SK-N-SH treated with all-trans-retinoic acid at 6 μM for 48 hours (cell line): ENCODE measurements around the gene PRSS22.

Source experiments
- ATAC-seq: fragments of 200-7000 bp; cut with Tn5 transposase; 3 replicates; pipeline ENCODE4 v1.9.1; 2020; ENCODE audit warnings: mild to moderate bottlenecking, moderate library complexity
- ARNTL ChIP-seq: fragments of 450-650 bp; formaldehyde crosslinking; IDR thresholded peaks from 2 replicates; pipeline ENCODE4 v1.5.0; 2020; ENCODE audit warnings: low read depth, mild to moderate bottlenecking, moderate library complexity, borderline replicate concordance
- CREB5 ChIP-seq: fragments of 250-450 bp; sonication (Bioruptor Pico); IDR thresholded peaks from 2 replicates; pipeline ENCODE4 v1.5.1; 2020; ENCODE audit warnings: low read depth, mild to moderate bottlenecking, moderate library complexity
- CSDC2 ChIP-seq: fragments of 250-450 bp; sonication (Bioruptor Pico); IDR thresholded peaks from 2 replicates; pipeline ENCODE4 v1.5.0; 2020; ENCODE audit warnings: mild to moderate bottlenecking, moderate library complexity
- ESRRG ChIP-seq: fragments of 250-450 bp; sonication (Bioruptor Pico); IDR thresholded peaks from 2 replicates; pipeline ENCODE4 v1.6.1; 2021; ENCODE audit warnings: mild to moderate bottlenecking
- GLIS3 ChIP-seq: fragments of 250-450 bp; sonication (Bioruptor Pico); IDR thresholded peaks from 2 replicates; pipeline ENCODE4 v1.5.0; 2020; ENCODE audit warnings: mild to moderate bottlenecking, moderate library complexity
- ISL1 ChIP-seq: fragments of 250-450 bp; sonication (Bioruptor Pico); IDR thresholded peaks from 2 replicates; pipeline ENCODE4 v2.1.2; 2022; ENCODE audit warnings: mild to moderate bottlenecking, moderate library complexity
- OSR1 ChIP-seq: fragments of 250-450 bp; sonication (Bioruptor Pico); IDR thresholded peaks from 2 replicates; pipeline ENCODE4 v1.8.0; 2022; ENCODE audit warnings: moderate library complexity, mild to moderate bottlenecking, inconsistent platforms
- PATZ1 ChIP-seq: fragments of 250-450 bp; sonication (Bioruptor Pico); IDR thresholded peaks from 2 replicates; pipeline ENCODE4 v1.8.0; 2020; ENCODE audit warnings: mild to moderate bottlenecking, moderate library complexity, borderline replicate concordance
- PPARA ChIP-seq: fragments of 250-450 bp; sonication (Bioruptor Pico); IDR thresholded peaks from 2 replicates; pipeline ENCODE4 v1.5.0; 2020; ENCODE audit warnings: mild to moderate bottlenecking, borderline replicate concordance
- RARB ChIP-seq: fragments of 250-450 bp; sonication (Bioruptor Pico); IDR thresholded peaks from 2 replicates; pipeline ENCODE4 v1.8.0; 2021; ENCODE audit warnings: mild to moderate bottlenecking, moderate library complexity
- SNAI2 ChIP-seq: fragments of 250-450 bp; sonication (Bioruptor Pico); IDR thresholded peaks from 2 replicates; pipeline ENCODE4 v1.5.0; 2020; ENCODE audit warnings: mild to moderate bottlenecking, moderate library complexity
- TSHZ2 ChIP-seq: fragments of 250-450 bp; sonication (Bioruptor Pico); IDR thresholded peaks from 2 replicates; pipeline ENCODE4 v1.5.0; 2020; ENCODE audit warnings: mild to moderate bottlenecking, moderate library complexity
- ZC3H10 ChIP-seq: fragments of 250-450 bp; sonication (Bioruptor Pico); IDR thresholded peaks from 2 replicates; pipeline ENCODE4 v1.5.1; 2021; ENCODE audit warnings: mild to moderate bottlenecking, moderate library complexity
- ZFP3 ChIP-seq: fragments of 250-450 bp; sonication (Bioruptor Pico); IDR thresholded peaks from 2 replicates; pipeline ENCODE4 v1.5.0; 2020; ENCODE audit warnings: mild to moderate bottlenecking, moderate library complexity
- ZNF565 ChIP-seq: fragments of 450-650 bp; formaldehyde crosslinking; conservative IDR thresholded peaks from 2 replicates; pipeline ENCODE4 v1.5.0; 2020; ENCODE audit warnings: low read depth, mild to moderate bottlenecking, moderate library complexity
- ZNF70 ChIP-seq: fragments of 450-650 bp; formaldehyde crosslinking; IDR thresholded peaks from 2 replicates; pipeline ENCODE4 v1.5.0; 2020; ENCODE audit warnings: mild to moderate bottlenecking, moderate library complexity
- TF ChIP-seq, protein P1 (sequence below): fragments of 250-450 bp; sonication (Bioruptor Pico); IDR thresholded peaks from 2 replicates; pipeline ENCODE4 v1.5.1; 2021; ENCODE audit warnings: mild to moderate bottlenecking, moderate library complexity

Gene PRSS22

DNA sequence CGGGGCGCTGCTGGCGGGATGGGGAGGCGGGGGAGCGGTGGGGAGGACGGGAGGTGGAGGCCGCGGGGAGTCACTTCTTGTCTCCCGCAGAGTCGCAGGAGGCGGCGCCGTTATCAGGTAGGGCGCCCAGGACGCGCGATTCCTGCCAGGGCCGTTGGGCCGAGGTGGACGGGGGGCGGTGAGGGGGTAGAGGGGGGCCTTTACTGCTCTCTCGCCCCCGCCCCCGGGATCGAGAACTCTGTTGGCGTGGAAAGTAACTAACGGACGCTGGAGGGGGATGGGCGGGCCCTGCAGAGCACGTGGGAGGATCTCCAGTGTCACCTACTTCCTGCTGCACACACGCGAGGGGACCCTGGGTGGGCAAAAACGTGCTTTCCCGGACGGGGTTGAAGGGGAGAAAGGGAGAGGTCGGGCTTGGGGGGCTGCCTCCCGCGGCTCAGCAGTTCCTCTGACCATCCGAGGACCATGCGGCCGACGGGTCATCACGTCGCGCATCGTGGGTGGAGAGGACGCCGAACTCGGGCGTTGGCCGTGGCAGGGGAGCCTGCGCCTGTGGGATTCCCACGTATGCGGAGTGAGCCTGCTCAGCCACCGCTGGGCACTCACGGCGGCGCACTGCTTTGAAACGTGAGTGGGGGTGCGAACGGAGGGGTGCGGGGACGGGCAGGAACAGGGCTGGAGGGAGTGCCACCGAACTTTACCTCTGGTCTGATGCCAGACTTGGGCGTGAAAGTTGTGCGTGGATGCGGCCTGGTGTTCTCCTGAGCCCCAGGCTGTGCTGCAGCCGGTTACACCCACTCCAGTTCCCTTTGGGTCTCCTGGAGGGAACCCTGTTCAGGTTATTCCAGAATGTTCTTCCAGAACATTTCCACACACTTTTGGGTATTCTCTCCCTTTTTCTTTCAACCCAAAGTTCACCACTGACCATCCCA, 40.4 kb downstream of the PRSS22 start:
- TF ChIP-seq ZNF70 (no peak), RARB (CRISPR knock-in tag) (no peak), SNAI2 (no peak)
- TF ChIP-seq, protein P1, sequence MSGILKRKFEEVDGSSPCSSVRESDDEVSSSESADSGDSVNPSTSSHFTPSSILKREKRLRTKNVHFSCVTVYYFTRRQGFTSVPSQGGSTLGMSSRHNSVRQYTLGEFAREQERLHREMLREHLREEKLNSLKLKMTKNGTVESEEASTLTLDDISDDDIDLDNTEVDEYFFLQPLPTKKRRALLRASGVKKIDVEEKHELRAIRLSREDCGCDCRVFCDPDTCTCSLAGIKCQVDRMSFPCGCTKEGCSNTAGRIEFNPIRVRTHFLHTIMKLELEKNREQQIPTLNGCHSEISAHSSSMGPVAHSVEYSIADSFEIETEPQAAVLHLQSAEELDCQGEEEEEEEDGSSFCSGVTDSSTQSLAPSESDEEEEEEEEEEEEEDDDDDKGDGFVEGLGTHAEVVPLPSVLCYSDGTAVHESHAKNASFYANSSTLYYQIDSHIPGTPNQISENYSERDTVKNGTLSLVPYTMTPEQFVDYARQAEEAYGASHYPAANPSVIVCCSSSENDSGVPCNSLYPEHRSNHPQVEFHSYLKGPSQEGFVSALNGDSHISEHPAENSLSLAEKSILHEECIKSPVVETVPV (CRISPR knock-in tag), result no peak
- no peak for ATAC-seq

DNA sequence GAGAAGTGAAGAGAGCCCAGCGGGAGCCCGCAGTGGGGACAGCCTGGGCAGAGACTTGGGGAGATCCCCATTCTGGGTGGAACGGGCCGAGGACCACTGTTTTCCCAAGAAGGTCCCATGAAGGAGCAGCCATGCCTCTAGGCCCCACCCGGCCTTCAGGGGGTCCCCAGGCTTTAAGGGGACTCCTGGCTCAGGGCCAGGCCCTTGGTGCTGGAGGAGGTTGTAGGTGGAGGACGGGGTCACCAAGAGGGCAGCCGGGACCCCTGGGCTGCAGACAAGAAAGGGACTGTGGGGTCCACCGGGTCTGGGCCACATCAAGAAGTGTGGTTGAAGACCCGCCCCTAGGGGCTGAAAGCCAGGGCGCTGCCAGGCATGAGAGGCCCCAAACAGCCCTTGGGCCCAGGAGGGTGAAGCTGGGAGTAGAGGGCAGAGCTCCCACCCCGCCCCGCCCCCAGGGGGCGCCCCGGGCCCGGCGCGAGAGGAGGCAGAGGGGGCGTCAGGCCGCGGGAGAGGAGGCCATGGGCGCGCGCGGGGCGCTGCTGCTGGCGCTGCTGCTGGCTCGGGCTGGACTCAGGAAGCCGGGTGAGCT, 41.1 kb downstream of the PRSS22 start, which contains the start of gene PRSS21:
TSS of gene PRSS21 (plus strand) at position 487 of the 589 bp plus-strand sequence. CDS start at position 519, 32 bp downstream.
- ATAC-seq, result no peak
- TF ChIP-seq SNAI2 (no peak), ZNF565 (no peak), CSDC2 (CRISPR knock-in tag) (no peak), RARB (CRISPR knock-in tag) (no peak), PPARA (no peak), CREB5 (no peak), ARNTL (CRISPR knock-in tag) (no peak), ZC3H10 (CRISPR knock-in tag) (no peak), ISL1 (CRISPR knock-in tag) (no peak)

DNA sequence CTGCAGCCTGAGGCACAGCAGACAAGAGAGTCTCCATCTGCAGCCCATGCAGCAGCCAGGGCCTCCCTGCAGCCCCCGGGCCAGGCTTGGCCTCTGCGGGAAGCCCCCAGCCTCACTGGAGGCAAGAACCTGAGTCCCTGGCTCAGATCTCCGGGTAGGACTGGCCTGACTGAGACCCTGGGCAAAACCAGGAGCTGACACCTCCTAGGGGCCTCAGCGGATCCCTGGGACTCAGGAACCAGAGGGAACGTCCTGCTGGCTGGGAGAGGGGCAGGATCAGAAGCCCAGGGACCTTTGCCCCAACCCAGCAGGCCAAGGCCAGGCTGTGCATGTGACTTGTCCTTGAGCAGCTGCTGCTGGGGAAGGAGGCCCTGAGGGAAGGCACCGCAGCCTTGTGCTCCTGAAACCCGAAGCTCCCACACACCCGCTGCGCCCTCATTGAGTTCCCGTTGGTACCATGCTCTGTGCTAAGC, 42.6 kb downstream of the PRSS22 start:
- TF ChIP-seq CSDC2 (CRISPR knock-in tag), result no peak
- TF ChIP-seq SNAI2, result no peak
- no peak for TF ChIP-seq PPARA
- no peak for TF ChIP-seq ZFP3 (CRISPR knock-in tag)
- no peak for TF ChIP-seq ZC3H10 (CRISPR knock-in tag)
- TF ChIP-seq, protein P1 (CRISPR knock-in tag), result no peak
- no peak for TF ChIP-seq ZNF565
- no peak for TF ChIP-seq ARNTL (CRISPR knock-in tag)
- no peak for TF ChIP-seq TSHZ2
- no peak for ATAC-seq

- no peak for TF ChIP-seq OSR1 (CRISPR knock-in tag)
- TF ChIP-seq PPARA, result no peak
- no peak for TF ChIP-seq GLIS3 (CRISPR knock-in tag)
- no peak for TF ChIP-seq ESRRG (CRISPR knock-in tag)
- no peak for TF ChIP-seq TSHZ2
- no peak for TF ChIP-seq PATZ1
- no peak for ATAC-seq
Measured at GRCh38 chr16:2814551-2815298, 43.2 kb downstream of the PRSS22 start.
